CD4-positive, alpha-beta T cell treated with Interleukin-4 for 4 hours (primary cell): Measurements from ENCODE around the gene PHF1.

Source experiments
- DNase-seq: peaks from one replicate; pipeline ENCODE4 v3.0.0-alpha.2; 2020

The PHF1 gene

GRCh38 chr6:33458676-33459075 is 47.9 kb downstream of the PHF1 start:
- DNase-seq: no peak

GRCh38 chr6:33459226-33459625 is 48.4 kb downstream of the PHF1 start:
- no peak for DNase-seq
